Measurements from ENCODE around the gene WDR81. TPM values are rescaled to one million over a fixed set of nuclear protein-coding genes. Genes with fewer than 3 reads are reported as not detected.

Gene WDR81
- total and polyA plus RNA-seq, 12 donors = 4.9 to 88.8 (median 41.1) TPM

- Histone ChIP-seq H3K4me3 (no peak overlapping the region), H3K27ac (no peak overlapping the region), H3K9me3 (replicated peaks in 1 of 3) (no peaks in the 10 kb centered on the region), H3K27me3 (no peaks in the 10 kb centered on the region), H3K36me3 (replicated peaks in 1 of 2) (no peaks in the 10 kb centered on the region), H3K4me1 (replicated peaks in 1 of 2) (peaks cover 3 to 14% of the 10 kb centered on the region in 2 donors)
- TF ChIP-seq POLR2A (IDR thresholded peaks at IDR 0.05) (no peak), CTCF (IDR thresholded peaks at IDR 0.05) (no peak)
- intact Hi-C loops (cut with DNase I) = no loop called here
- 75 to 81% (median 78%) methylated on average over 8 to 9 of the region's 9 CpGs for WGBS, 4 donors
- DNase-seq = no peak
Observed at GRCh38 chr17:1750628-1751027, 26.1 kb downstream of the WDR81 start.

GRCh38 chr17:1752425-1753262, 28.1 kb downstream of the WDR81 start:
- Histone ChIP-seq H3K27me3 (no peaks in the 10 kb centered on the region), H3K36me3 (replicated peaks in 1 of 2) (no peaks in the 10 kb centered on the region), H3K4me1 (replicated peaks in 1 of 2) (peaks cover 3 to 14% of the 10 kb centered on the region in 2 donors), H3K4me3 (peak overlapping the region in 1 of 4 donors; percentile 32), H3K9me3 (replicated peaks in 1 of 3) (no peaks in the 10 kb centered on the region), H3K27ac (peak overlapping the region; percentile 5 to 74 (median 39))
- WGBS, 4 donors = 31 to 44% (median 33%) methylated on average over 11 to 18 of the region's 18 CpGs
- peak; percentile 75 to 86 (median 82) for DNase-seq
- TF ChIP-seq CTCF (IDR thresholded peaks at IDR 0.05) (no peak), POLR2A (IDR thresholded peaks at IDR 0.05) (no peak)
- intact Hi-C loops (cut with DNase I) = no loop called here

GRCh38 chr17:1753767-1754429, 29.4 kb downstream of the WDR81 start:
- TF ChIP-seq CTCF (IDR thresholded peaks at IDR 0.05) (no peak), POLR2A (IDR thresholded peaks at IDR 0.05) (no peak)
- Histone ChIP-seq H3K27me3 (no peaks in the 10 kb centered on the region), H3K4me3 (no peak overlapping the region), H3K36me3 (replicated peaks in 1 of 2) (no peaks in the 10 kb centered on the region), H3K27ac (peak overlapping the region in 1 of 5 donors; percentile 14), H3K4me1 (replicated peaks in 1 of 2) (peaks cover 3 to 14% of the 10 kb centered on the region in 2 donors), H3K9me3 (replicated peaks in 1 of 3) (no peaks in the 10 kb centered on the region)
- intact Hi-C loops (cut with DNase I) = no loop called here
- DNase-seq = no peak
- WGBS, 4 donors = 75 to 83% (median 76%) methylated on average over 17 to 23 of the region's 23 CpGs

- Histone ChIP-seq H3K4me1 (replicated peaks in 1 of 2) (peaks cover 3 to 14% of the 10 kb centered on the region in 2 donors), H3K36me3 (replicated peaks in 1 of 2) (no peaks in the 10 kb centered on the region), H3K27me3 (no peaks in the 10 kb centered on the region), H3K9me3 (replicated peaks in 1 of 3) (no peaks in the 10 kb centered on the region), H3K27ac (no peak overlapping the region), H3K4me3 (no peak overlapping the region)
- TF ChIP-seq CTCF (IDR thresholded peaks at IDR 0.05) = no peak
- TF ChIP-seq POLR2A (IDR thresholded peaks at IDR 0.05) = no peak
- 80 to 88% (median 84%) methylated on average over 12 to 25 of the region's 25 CpGs for WGBS, 4 donors
- intact Hi-C loops (cut with DNase I) = no loop called here
- DNase-seq = no peak
Observed at GRCh38 chr17:1754430-1755112, 30.1 kb downstream of the WDR81 start.

Data from adrenal gland (tissue), 12 donors.